GM23338 (cell line): ENCODE data around the gene PRDM2.

Experiments
- CREB1 ChIP-seq: fragments of 250-450 bp; sonication (Bioruptor Pico); IDR thresholded peaks from 2 replicates; pipeline ENCODE4 v1.5.0; 2020; ENCODE audit warnings: low read depth, mild to moderate bottlenecking, moderate library complexity
- CTCF ChIP-seq, 2 experiments: fragments of 200-600 bp in 1 of 2; sonication (generic) in 1 of 2; conservative IDR thresholded peaks; 2 replicates each; pipeline versions ENCODE4 v1.5.1 to v1.6.1; 2016 to 2017; ENCODE audit warnings: antibody characterized with exemption in 2 of 2, low read depth in 2 of 2, mild to moderate bottlenecking in 2 of 2, moderate library complexity in 1 of 2
- EZH2 ChIP-seq: fragments of 200-600 bp; sonication (generic); IDR thresholded peaks from one replicate; pipeline ENCODE4 v1.8.0; 2017; ENCODE audit warnings: antibody characterized with exemption, mild to moderate bottlenecking, low read depth; ENCODE audit not compliant: unreplicated experiment
- EZH2phosphoT487 ChIP-seq: fragments of 200-600 bp; sonication (generic); IDR thresholded peaks from one replicate; pipeline ENCODE4 v1.8.1; 2018; ENCODE audit warnings: antibody characterized with exemption; ENCODE audit not compliant: unreplicated experiment
- JUNB ChIP-seq: IDR thresholded peaks from one replicate; pipeline ENCODE4 v1.6.1; 2016; ENCODE audit warnings: antibody characterized with exemption; ENCODE audit not compliant: unreplicated experiment
- POLR2AphosphoS5 ChIP-seq: IDR thresholded peaks from 2 replicates; pipeline ENCODE4 v1.6.1; 2016; ENCODE audit warnings: antibody characterized with exemption, low read depth
- REST ChIP-seq: IDR thresholded peaks from one replicate; pipeline ENCODE4 v1.6.1; 2018; ENCODE audit warnings: antibody characterized with exemption; ENCODE audit not compliant: unreplicated experiment
- ZNF114 ChIP-seq: fragments of 250-450 bp; sonication (Bioruptor Pico); IDR thresholded peaks from 2 replicates; pipeline ENCODE4 v1.5.0; 2020; ENCODE audit warnings: mild to moderate bottlenecking, moderate library complexity
- ZNF331 ChIP-seq: fragments of 250-450 bp; sonication (Bioruptor Pico); IDR thresholded peaks from 2 replicates; pipeline ENCODE4 v1.5.0; 2020; ENCODE audit warnings: low read depth, mild to moderate bottlenecking, moderate library complexity
- TF ChIP-seq, protein P1 (sequence below): IDR thresholded peaks from 2 replicates; pipeline ENCODE4 v1.6.1; 2016; ENCODE audit warnings: antibody characterized with exemption

- TF ChIP-seq EZH2 (no peak), POLR2AphosphoS5 (no peak), CTCF (conservative IDR thresholded peaks at IDR 0.05; ENCODE audit: low read depth in 2 of 2) (no peak), CREB1 (no peak), REST (no peak), EZH2phosphoT487 (no peak), JUNB (no peak), ZNF114 (CRISPR knock-in tag) (no peak), ZNF331 (CRISPR knock-in tag) (no peak)
- TF ChIP-seq, protein P1, sequence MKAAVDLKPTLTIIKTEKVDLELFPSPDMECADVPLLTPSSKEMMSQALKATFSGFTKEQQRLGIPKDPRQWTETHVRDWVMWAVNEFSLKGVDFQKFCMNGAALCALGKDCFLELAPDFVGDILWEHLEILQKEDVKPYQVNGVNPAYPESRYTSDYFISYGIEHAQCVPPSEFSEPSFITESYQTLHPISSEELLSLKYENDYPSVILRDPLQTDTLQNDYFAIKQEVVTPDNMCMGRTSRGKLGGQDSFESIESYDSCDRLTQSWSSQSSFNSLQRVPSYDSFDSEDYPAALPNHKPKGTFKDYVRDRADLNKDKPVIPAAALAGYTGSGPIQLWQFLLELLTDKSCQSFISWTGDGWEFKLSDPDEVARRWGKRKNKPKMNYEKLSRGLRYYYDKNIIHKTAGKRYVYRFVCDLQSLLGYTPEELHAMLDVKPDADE = no peak
These were observed 120.5 kb downstream of the PRDM2 start for GRCh38 chr1:13820456-13820855.
